IPS-18c (cell line): Measurements from ENCODE around the gene KCNQ1.

Source experiments
- H3K4me3 ChIP-seq: 2 replicates; pipeline ENCODE4 v1.7.0; 2013; ENCODE audit warnings: low read depth, mild to moderate bottlenecking, low read length, moderate library complexity; ENCODE audit not compliant: insufficient read depth
- H3K9me3 ChIP-seq: one replicate; pipeline ENCODE4 v1.6.1; 2013; ENCODE audit warnings: mild to moderate bottlenecking, low read length, moderate library complexity; ENCODE audit not compliant: control insufficient read depth, insufficient read depth

KCNQ1 gene

DNA sequence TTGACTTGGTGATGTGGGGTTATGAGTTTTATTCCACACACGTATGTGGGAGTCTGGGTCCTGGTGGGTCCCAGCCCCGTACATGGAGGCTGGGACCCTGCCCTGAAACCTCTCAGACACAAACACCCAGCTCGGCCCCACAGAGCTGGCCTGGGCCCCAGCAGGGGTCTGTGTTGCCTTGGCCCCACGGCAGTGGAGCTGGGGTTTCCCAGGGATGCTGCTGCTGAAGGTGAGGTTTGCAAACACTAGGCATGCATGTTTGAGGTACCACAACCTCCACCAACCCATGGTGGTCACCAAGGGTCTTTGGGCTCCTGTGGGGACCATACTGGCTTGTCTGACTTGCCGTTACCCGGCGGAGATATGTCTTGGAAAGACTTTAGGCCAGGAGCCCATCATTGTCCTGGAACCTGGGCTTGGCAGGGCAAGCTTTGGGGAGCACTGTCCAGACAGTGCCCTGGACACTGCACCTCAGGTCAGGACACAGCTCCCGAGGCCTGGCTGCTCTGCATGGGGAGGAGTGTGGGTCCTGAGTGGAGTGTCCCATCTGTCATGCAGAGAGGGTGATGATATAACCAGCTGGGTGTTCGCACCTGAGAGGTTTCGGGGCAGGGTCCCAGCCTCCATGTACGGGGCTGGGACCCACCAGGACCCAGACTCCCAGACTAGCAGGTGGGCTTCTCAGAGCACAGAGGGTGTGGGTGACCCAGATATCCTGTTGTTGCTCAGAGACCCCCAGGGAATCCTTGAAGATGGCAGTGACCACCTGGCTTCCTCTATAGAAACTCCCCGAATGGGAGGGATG, 63.3 kb downstream of the KCNQ1 start:
- no peak overlapping the region for H3K4me3 ChIP-seq

GRCh38 chr11:2508793-2509192, 64.0 kb downstream of the KCNQ1 start:
- H3K9me3 ChIP-seq, result no peaks in the 10 kb centered on the region
- H3K4me3 ChIP-seq, result no peak overlapping the region

More for the DNA sequence above, 63.3 kb downstream of the KCNQ1 start:
- H3K9me3 ChIP-seq, result no peaks in the 10 kb centered on the region

GRCh38 chr11:2509481-2510001, 64.7 kb downstream of the KCNQ1 start:
- no peak overlapping the region for H3K4me3 ChIP-seq
- no peaks in the 10 kb centered on the region for H3K9me3 ChIP-seq

GRCh38 chr11:2510626-2511402, 66.0 kb downstream of the KCNQ1 start:
- Histone ChIP-seq H3K9me3 (no peaks in the 10 kb centered on the region), H3K4me3 (no peak overlapping the region)

DNA sequence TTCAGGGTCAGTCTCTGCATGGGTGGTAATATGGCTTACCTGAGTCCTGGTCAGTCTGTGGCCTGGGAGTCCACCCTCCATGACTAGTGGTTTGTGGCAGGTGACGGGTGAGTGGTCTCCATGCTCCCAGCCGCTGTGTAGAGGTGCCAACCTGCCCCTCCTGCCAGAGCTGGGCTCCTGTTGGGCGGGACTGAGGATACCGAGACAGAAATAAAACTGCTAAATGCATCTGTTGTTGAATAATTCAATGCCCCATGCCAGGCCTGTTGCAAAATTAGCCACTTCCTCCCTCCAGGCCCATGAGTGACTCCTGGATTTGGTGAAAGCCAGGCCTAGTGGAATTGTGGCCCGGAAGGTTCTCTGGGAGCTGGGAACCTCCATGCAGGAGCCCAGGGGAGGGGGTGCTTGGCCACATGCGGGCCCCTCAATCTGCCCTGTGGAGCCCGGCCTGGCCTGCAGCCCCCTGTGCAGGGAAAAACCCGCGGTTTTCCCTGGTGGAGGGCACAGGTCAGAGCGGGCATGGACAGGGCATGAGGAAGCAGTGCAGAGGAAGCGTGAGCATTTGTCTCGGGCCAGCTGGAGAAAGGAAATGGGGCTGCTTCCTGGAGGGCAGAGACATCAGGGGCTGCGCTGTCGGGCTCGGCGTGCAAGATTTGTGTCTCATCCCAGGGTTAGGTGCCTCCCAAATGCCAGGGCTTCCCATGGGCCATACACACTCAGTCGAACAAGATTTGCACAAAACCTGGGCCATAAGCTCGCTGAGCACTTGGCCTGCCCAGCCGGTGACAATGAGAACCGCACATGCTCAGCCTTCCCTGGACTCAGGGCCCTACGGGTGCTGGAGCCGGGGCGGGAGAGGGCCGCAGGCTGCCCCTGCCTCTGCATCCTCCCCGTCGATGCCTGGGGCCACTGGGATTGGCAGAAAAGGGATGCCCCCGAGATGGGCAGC, 66.9 kb downstream of the KCNQ1 start:
- no peaks in the 10 kb centered on the region for H3K9me3 ChIP-seq
- H3K4me3 ChIP-seq, result no peak overlapping the region

DNA sequence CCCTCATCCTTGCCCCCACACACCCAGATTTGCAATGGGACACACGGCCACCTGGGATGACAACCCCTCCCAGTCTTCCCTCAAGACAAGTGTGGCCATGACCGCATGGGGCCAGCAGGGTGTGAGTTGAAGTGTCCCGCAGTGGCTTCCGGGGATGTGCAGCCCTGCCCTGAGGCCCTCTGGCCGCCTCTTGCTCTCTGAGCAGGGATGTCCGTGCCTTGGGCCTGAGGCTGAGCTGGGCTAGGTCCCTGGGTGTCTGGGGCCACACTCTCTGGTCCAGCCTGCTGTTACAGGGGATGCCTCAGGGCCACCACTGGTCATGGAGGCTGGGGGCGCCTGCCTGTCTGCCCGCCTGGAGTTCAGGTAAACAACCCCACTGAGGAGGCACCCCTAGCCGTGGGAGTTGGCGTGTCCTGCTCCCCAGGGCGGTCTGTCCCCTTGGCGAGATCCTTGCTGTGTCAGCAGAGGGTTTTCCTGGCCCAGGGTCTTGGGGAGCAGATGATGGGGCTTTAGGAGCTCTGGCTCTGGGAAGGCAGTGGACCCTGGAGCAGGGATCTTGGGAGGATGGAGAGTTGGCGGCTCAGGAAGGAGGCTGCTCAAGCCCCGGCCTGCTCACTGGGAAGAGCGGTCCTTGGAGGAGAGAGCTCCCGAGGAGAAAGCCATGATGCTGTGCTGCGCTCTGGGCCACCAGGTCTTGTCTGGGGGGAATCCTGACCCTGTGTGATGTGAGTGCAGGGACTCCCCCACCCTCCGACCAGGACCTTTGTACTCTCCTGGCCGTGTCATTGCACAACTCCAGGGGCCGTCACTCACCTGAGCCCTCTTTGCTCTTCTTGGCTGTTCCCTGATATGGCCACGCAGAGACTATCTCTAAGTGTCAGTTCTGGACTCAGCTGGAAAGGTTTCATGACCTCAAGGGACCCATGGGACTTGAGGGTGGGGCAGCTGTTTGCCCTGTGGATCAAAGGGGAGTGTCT, 67.9 kb downstream of the KCNQ1 start:
- H3K9me3 ChIP-seq, result no peaks in the 10 kb centered on the region
- H3K4me3 ChIP-seq, result no peak overlapping the region

GRCh38 chr11:2513441-2513840, 68.6 kb downstream of the KCNQ1 start:
- Histone ChIP-seq H3K9me3 (no peaks in the 10 kb centered on the region), H3K4me3 (no peak overlapping the region)

- Histone ChIP-seq H3K4me3 (no peak overlapping the region), H3K9me3 (no peaks in the 10 kb centered on the region)
These were observed 70.8 kb downstream of the KCNQ1 start for GRCh38 chr11:2515401-2516275.

DNA sequence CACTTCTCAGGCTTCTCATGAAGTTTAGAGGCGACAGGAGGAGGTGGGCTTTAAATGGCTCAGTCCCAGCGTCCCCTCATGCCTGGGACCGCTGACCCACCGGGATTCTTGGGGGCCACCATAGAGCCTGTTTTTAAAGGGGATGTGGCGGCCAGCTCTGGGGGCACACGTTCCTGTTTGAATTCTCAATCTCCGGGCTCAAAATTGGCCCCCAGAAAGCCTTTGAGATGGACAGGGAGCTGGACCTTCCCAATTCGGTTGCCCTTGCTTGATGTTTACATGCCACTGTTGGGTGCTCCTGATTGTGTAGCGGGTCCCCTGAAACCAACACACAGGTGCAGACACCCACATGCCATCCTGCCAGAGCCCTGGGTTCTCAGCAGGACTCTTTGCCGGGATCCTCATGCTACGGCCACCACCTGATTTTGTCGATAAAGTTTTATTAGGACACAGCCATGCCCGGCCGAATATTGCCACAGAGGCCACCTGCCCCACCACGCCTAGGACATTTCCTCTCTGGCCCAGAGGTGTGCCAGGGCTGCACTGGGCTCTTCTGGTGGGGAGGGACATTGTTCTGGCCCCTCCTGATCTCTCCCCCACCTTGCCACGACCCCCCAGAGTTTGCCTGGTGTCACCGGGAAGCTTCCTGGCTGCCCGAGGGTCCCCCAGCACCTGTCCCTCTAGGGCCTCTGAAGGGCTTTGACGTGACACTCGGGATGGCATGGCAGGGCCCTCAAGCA, 71.6 kb downstream of the KCNQ1 start:
- Histone ChIP-seq H3K4me3 (no peak overlapping the region), H3K9me3 (no peaks in the 10 kb centered on the region)

DNA sequence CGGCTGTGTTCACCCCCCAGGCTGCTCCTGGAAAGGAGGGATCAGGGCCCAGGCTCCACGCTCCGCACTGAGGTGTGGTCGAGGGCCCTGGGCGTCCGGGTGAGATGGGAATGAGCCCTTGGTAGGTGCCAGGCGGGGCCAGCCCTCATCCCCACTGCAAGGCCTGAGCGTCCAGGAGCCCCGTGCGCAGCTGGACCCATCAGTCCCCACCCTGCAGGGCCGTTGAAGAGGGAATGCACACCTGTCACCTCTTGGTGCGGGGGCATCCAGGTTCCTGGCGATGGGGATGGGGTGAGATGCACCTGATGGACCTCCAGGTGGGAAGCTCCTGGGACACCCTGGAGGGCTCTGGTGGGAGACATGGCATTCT, 72.2 kb downstream of the KCNQ1 start:
- Histone ChIP-seq H3K9me3 (no peaks in the 10 kb centered on the region), H3K4me3 (no peak overlapping the region)

- Histone ChIP-seq H3K9me3 (no peaks in the 10 kb centered on the region), H3K4me3 (no peak overlapping the region)
These were observed 72.7 kb downstream of the KCNQ1 start for GRCh38 chr11:2517386-2518064.

- H3K4me3 ChIP-seq, result no peak overlapping the region
- H3K9me3 ChIP-seq, result peaks cover 2% of the 10 kb centered on the region
These were observed 73.5 kb downstream of the KCNQ1 start for GRCh38 chr11:2518111-2518982.

GRCh38 chr11:2518983-2519340, 74.2 kb downstream of the KCNQ1 start:
- no peak overlapping the region for H3K4me3 ChIP-seq

DNA sequence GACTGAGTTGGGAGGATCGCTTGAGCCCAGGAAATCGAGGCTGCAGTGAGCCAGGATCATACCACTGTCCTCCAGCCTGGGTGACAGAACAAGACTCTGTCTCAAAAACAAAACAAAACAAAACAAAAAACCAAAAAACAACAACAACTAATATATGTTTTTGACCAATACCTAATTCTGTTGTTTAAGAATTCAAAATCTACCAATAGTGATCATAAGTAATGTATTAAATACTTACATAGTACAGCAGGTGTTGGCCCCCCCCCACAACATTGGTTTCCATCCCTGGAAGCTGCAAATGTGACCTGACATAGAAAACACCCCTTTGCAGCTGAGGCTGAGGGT, 74.7 kb downstream of the KCNQ1 start:
- no peak overlapping the region for H3K4me3 ChIP-seq
- peaks cover 2% of the 10 kb centered on the region for H3K9me3 ChIP-seq

More at GRCh38 chr11:2518983-2519340, 74.2 kb downstream of the KCNQ1 start:
- peaks cover 2% of the 10 kb centered on the region for H3K9me3 ChIP-seq
